ENCODE measurements around the gene TRPM3. TPM values are rescaled to one million over a fixed set of nuclear protein-coding genes. Genes with fewer than 3 reads are reported as not detected.

Gene TRPM3
- total RNA-seq, 4 donors from 2014 or later = 2.4 to 11.1 (median 5.6) TPM

DNA sequence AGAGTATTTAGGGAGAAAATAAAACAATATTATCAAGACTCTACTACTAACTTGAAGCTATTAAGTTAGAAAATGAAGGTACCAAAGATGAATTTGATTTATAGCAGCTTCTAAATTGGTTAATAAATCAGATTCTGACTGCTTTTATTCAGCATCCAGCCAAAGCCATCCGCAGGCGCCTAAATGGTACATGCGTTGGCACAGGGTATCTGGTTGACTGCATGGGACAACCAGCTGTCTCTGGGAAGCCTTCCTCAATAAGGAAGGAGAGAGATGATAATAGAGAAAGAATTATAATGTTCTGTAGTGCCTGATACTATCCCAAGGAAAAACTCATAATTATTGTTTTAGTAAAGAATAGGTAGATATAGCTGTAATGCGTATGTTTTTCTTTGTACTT, 9.1 kb upstream of the TRPM3 start:
- TF ChIP-seq CTCF (IDR thresholded peaks at IDR 0.05) (no peak), POLR2A (IDR thresholded peaks at IDR 0.05) (no peak)
- 97 to 98% methylated on average over 4 of the region's 4 CpGs for WGBS, 2 donors
- no peaks in the 10 kb centered on the region for H3K9me3 ChIP-seq
- no peak for DNase-seq
- intact Hi-C loops (cut with DNase I) = no loop called here
- no peak overlapping the region for H3K4me3 ChIP-seq (replicated peaks in 1 of 3)
- no peaks in the 10 kb centered on the region for H3K36me3 ChIP-seq
- no peaks in the 10 kb centered on the region for H3K4me1 ChIP-seq
- H3K27me3 ChIP-seq = no peaks in the 10 kb centered on the region
- H3K27ac ChIP-seq = no peak overlapping the region

GRCh38 chr9:71128796-71129195, 7.4 kb upstream of the TRPM3 start:
- DNase-seq = no peak
- no peak for TF ChIP-seq CTCF (IDR thresholded peaks at IDR 0.05)
- H3K4me3 ChIP-seq (replicated peaks in 1 of 3) = no peak overlapping the region
- no peaks in the 10 kb centered on the region for H3K9me3 ChIP-seq
- H3K27ac ChIP-seq = no peak overlapping the region
- WGBS, 2 donors = 83 to 86% methylated on average over 2 of the region's 2 CpGs
- H3K27me3 ChIP-seq = no peaks in the 10 kb centered on the region
- intact Hi-C loops (cut with DNase I) = no loop called here
- no peaks in the 10 kb centered on the region for H3K4me1 ChIP-seq
- H3K36me3 ChIP-seq = no peaks in the 10 kb centered on the region

GRCh38 chr9:71127301-71127700, 5.9 kb upstream of the TRPM3 start:
- H3K4me1 ChIP-seq = no peaks in the 10 kb centered on the region
- no peaks in the 10 kb centered on the region for H3K36me3 ChIP-seq
- no peaks in the 10 kb centered on the region for H3K9me3 ChIP-seq
- intact Hi-C loops (cut with DNase I) = no loop called here
- no peak for DNase-seq
- H3K27me3 ChIP-seq = no peaks in the 10 kb centered on the region
- H3K27ac ChIP-seq = no peak overlapping the region
- 96 to 98% methylated on average over 2 of the region's 2 CpGs for WGBS, 2 donors
- TF ChIP-seq POLR2A (IDR thresholded peaks at IDR 0.05) (no peak), CTCF (IDR thresholded peaks at IDR 0.05) (no peak)
- no peak overlapping the region for H3K4me3 ChIP-seq (replicated peaks in 1 of 3)

DNA sequence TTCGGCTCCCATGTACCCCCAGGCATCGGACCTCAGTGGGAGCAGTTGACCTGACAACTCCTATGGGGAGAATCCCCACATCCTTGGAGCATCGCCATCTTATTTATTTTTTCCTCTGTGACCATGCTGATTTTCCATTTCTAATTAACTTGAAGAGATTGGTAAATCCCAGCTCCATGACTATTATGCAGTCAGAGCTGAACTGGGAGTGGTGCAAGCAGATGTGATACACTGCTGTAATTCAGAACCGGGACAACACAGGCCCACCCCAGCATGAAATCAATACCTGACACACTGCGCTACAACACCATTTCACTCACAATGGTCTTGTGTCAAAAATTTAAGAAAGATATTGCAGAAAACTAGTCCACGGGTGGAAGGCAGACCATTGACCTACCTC, 1.0 kb upstream of the TRPM3 start:
- Histone ChIP-seq H3K27me3 (peaks cover 6% of the 10 kb centered on the region), H3K36me3 (no peaks in the 10 kb centered on the region), H3K4me3 (replicated peaks in 1 of 3) (no peak overlapping the region), H3K4me1 (no peaks in the 10 kb centered on the region), H3K9me3 (no peaks in the 10 kb centered on the region), H3K27ac (no peak overlapping the region)
- no peak for TF ChIP-seq CTCF (IDR thresholded peaks at IDR 0.05)
- no peak for DNase-seq
- WGBS, 2 donors = 83 to 85% methylated on average over 6 of the region's 6 CpGs
- intact Hi-C loops (cut with DNase I) = no loop called here

DNA sequence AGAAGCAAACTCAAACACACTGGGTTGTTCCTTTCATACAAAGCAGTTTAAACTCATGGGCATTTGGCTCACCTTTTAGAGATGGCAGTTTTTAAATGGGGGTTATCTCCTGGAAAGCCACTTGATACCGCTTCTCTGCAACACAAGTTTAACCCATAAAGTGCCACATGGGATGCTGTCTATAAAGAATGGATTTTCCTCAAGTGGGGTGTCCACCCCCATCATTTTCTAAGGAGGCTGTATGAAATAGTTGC, 528 bp upstream of the TRPM3 start:
- no peak overlapping the region for H3K27ac ChIP-seq
- no peaks in the 10 kb centered on the region for H3K4me1 ChIP-seq
- DNase-seq = no peak
- WGBS, 2 donors = 8 to 32% methylated on average over 1 of the region's 1 CpG
- intact Hi-C loops (cut with DNase I) = no loop called here
- no peaks in the 10 kb centered on the region for H3K9me3 ChIP-seq
- peaks cover 6% of the 10 kb centered on the region for H3K27me3 ChIP-seq
- H3K36me3 ChIP-seq = no peaks in the 10 kb centered on the region
- no peak overlapping the region for H3K4me3 ChIP-seq (replicated peaks in 1 of 3)
- TF ChIP-seq POLR2A (IDR thresholded peaks at IDR 0.05) (no peak), CTCF (IDR thresholded peaks at IDR 0.05) (no peak)
